ENCODE measurements around the gene MPP7.
"Not testable (repeated sequence)": the region's sequence is repeated elsewhere in the genome, so short reads cannot be mapped to it uniquely, and the experiment has no call there.

DNA sequence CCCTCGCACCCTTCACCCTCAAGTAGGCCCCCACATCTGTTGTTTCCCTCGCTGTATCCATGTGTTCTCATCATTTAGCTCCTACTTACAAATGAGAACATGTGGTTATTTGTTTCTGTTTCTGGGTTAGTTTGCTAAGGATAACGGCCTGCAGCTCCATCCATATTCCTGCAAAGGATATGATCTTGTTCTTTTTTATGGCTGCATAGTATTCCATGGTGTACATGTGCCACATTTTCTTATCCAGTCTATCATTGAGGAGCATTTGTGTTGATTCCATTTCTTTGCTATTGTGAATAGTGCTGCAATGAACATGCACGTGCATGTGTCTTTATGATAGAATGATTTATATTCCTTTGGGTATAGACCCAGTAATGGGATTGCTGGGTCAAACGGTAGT lies 38.8 kb upstream of the MPP7 start:
- TF ChIP-seq PAX5 (IDR thresholded peaks at IDR 0.05; ENCODE audit: insufficient read depth, low read length, severe bottlenecking); POLR2AphosphoS5 (IDR thresholded peaks at IDR 0.05; ENCODE audit: low read depth, low read length); POLR2A (IDR thresholded peaks at IDR 0.05; ENCODE audit: low read depth, low read length); TAF1 (IDR thresholded peaks at IDR 0.05; ENCODE audit: low read depth, low read length); SPI1 (IDR thresholded peaks at IDR 0.05; ENCODE audit: low read depth, low read length); POU2F2 (IDR thresholded peaks at IDR 0.05; ENCODE audit: low read depth, low read length): not testable (repeated sequence)

Measured in GM12891 (cell line).